ENCODE results near the gene ACSBG1. TPM values are rescaled to one million over a fixed set of nuclear protein-coding genes. Genes with fewer than 3 reads are reported as not detected.

ACSBG1 gene
- total and polyA plus RNA-seq, 2 of the 8 experiments (the other 6 are each of a cell fraction or from before 2014, with no cell fraction given), result 5.4 to 7.1 TPM

DNA sequence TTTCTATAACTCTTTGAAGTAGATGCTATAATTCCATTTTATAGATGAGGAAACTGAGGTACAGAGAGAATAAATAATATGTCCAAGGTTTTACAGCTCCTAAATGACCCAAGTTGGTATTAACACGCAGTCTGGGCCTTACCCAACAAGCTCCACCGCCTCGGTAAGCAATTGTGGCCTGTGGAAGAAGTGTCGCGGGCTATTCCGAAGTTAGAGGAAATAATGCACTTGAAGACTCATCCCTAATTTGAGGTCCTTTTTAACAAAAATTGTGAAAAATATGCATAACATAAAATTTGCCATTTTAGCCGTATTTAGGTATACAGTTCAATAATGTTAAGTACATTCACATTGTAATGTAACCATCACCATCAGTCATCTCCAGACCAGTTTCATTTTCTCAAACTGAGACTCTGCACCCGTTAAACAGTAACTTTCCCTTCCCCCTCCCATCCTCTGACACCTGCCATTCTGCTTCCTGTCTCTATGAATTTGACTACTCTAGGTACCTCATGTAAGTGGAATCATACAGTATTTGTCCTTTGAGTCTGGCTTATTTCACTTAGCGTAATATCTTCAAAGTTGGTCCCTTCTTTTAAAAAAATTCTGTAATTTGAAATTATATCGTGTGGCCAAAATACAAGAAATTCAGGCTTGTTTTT, 67.0 kb downstream of the ACSBG1 start:
- DNase-seq (ENCODE audit: low read depth in 1 of 2, low spot score in 2 of 2) (no peak), FAIRE-seq (no peak)
- Histone ChIP-seq H3K9ac (replicated peaks in 1 of 4; ENCODE audit: extremely low read depth in 1 of 4, low read depth in 3 of 4, low read length in 3 of 4) (no peak overlapping the region), H3K56ac (replicated peaks; ENCODE audit: insufficient read length, low read depth, low read length) (no peak overlapping the region), H3K79me1 (ENCODE audit: low read depth, low read length) (no peaks in the 10 kb centered on the region), H3K79me2 (ENCODE audit: control insufficient read depth in 1 of 2, insufficient read depth in 2 of 2, low read length in 2 of 2) (no peaks in the 10 kb centered on the region), H4K20me1 (replicated peaks in 1 of 2; ENCODE audit: control insufficient read depth in 1 of 2, insufficient read depth in 2 of 2, low read length in 2 of 2) (peaks cover 1 to 3% of the 10 kb centered on the region in 2 experiments), H3K36me3 (ENCODE audit: control insufficient read depth in 2 of 4, insufficient read depth in 4 of 4, low read length in 3 of 4) (peaks cover 3 to 13% (median 12%) of the 10 kb centered on the region in 4 experiments; a peak in 6 of 8 replicates), H2BK12ac (ENCODE audit: low read depth, low read length) (no peak overlapping the region), H3K4me3 (ENCODE audit: extremely low read depth in 1 of 4, insufficient read depth in 2 of 4, low read depth in 3 of 4, low read length in 4 of 4) (no peak overlapping the region), H3K27me3 (replicated peaks in 1 of 4; ENCODE audit: control insufficient read depth in 3 of 4, extremely low read depth in 1 of 4, insufficient read depth in 3 of 4, low read length in 3 of 4) (no peaks in the 10 kb centered on the region), H3K4me1 (replicated peaks in 1 of 4; ENCODE audit: control insufficient read depth in 3 of 4, insufficient read depth in 4 of 4, low read length in 3 of 4) (no peaks in the 10 kb centered on the region), H2BK120ac (replicated peaks; ENCODE audit: low read depth, low read length) (no peak overlapping the region), H4K8ac (ENCODE audit: extremely low read depth, insufficient read depth, low read length) (no peak overlapping the region), H2BK5ac (ENCODE audit: low read depth, low read length) (no peak overlapping the region), H3K27ac (ENCODE audit: low read depth, low read length) (no peak overlapping the region), H3K23ac (ENCODE audit: insufficient read length) (no peak overlapping the region), H2AK5ac (ENCODE audit: low read depth, low read length) (no peak overlapping the region), H3K18ac (ENCODE audit: extremely low read depth, low read length) (no peak overlapping the region), H4K91ac (replicated peaks; ENCODE audit: insufficient read length, low read length) (no peak overlapping the region), H2BK20ac (ENCODE audit: low read length) (no peak overlapping the region), H3K23me2 (ENCODE audit: low read depth, low read length) (no peaks in the 10 kb centered on the region; the same call in 1 of the 2 replicates), H4K5ac (ENCODE audit: insufficient read length, low read depth, low read length) (no peak overlapping the region), H3K14ac (ENCODE audit: insufficient read length) (no peak overlapping the region), H3K4me2 (ENCODE audit: insufficient read depth in 1 of 2, low read depth in 2 of 2, low read length in 2 of 2) (no peak overlapping the region), H3K9me3 (ENCODE audit: insufficient read depth in 2 of 2, low read depth in 1 of 2, low read length in 1 of 2) (no peaks in the 10 kb centered on the region), H2AFZ (ENCODE audit: low read length) (no peak overlapping the region), H3K4ac (replicated peaks; ENCODE audit: insufficient read length, low read depth, low read length) (no peak overlapping the region), H2BK15ac (ENCODE audit: low read length) (no peak overlapping the region)
- CTCF ChIA-PET (ENCODE audit: partially characterized antibody), result interaction anchor here (0.8 to 19.5 kb wide), 4 partner anchors 10 to 140 kb away, joined by 3 to 239 read pairs (median 14); no protein-coding TSS in a partner anchor
- POLR2A ChIA-PET (ENCODE audit: partially characterized antibody), result no interaction called here
- WGBS, 2 experiments (ENCODE audit: extremely low coverage in 1 of 2, insufficient coverage in 1 of 2, insufficient read length in 1 of 2, insufficient replicate concordance in 2 of 2, low coverage in 1 of 2, low lambda C conversion rate in 2 of 2, missing lambda C conversion rate in 1 of 2), result 95% methylated on average over 10 of the region's 10 CpGs; no CpG with 5 or more reads in 1 of the 2 experiments
- no peak for TF ChIP-seq CREB1 (IDR thresholded peaks at IDR 0.05)
- no peak for TF ChIP-seq ASH2L (IDR thresholded peaks at IDR 0.05; ENCODE audit: low read length)

Data from H1 (cell line).